Vagina (tissue), 2 donors: ENCODE measurements around the gene KLHL29.
A peak's percentile ranks its signal among the peaks of the same experiment; 100 is the strongest.

Source experiments
- POLR2A ChIP-seq, 2 donors: fragments of 450-650 bp; IDR thresholded peaks; one replicate each; pipeline ENCODE4 v1.6.1; 2017; ENCODE audit warnings: antibody characterized with exemption in 2 of 2, mild to moderate bottlenecking in 2 of 2, moderate library complexity in 2 of 2
- POLR2AphosphoS5 ChIP-seq, 2 donors: sonication (generic); formaldehyde crosslinking; IDR thresholded peaks; one replicate each; pipeline ENCODE4 v1.9.0; 2017; ENCODE audit warnings: antibody characterized with exemption in 2 of 2, mild to moderate bottlenecking in 2 of 2, low read depth in 1 of 2; ENCODE audit not compliant: insufficient read depth in 1 of 2
- TF ChIP-seq, protein P1 (sequence below), 3 experiments: fragments of 450-650 bp in 2 of 3; fragments of 200-600 bp in 1 of 3; sonication (generic) in 1 of 3; IDR thresholded peaks; one replicate each; pipeline ENCODE4 v1.5.1; 2017 to 2019; ENCODE audit warnings: antibody characterized with exemption in 3 of 3, mild to moderate bottlenecking in 2 of 3, moderate library complexity in 2 of 3

- TF ChIP-seq, protein P1, sequence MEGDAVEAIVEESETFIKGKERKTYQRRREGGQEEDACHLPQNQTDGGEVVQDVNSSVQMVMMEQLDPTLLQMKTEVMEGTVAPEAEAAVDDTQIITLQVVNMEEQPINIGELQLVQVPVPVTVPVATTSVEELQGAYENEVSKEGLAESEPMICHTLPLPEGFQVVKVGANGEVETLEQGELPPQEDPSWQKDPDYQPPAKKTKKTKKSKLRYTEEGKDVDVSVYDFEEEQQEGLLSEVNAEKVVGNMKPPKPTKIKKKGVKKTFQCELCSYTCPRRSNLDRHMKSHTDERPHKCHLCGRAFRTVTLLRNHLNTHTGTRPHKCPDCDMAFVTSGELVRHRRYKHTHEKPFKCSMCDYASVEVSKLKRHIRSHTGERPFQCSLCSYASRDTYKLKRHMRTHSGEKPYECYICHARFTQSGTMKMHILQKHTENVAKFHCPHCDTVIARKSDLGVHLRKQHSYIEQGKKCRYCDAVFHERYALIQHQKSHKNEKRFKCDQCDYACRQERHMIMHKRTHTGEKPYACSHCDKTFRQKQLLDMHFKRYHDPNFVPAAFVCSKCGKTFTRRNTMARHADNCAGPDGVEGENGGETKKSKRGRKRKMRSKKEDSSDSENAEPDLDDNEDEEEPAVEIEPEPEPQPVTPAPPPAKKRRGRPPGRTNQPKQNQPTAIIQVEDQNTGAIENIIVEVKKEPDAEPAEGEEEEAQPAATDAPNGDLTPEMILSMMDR (IDR thresholded peaks at IDR 0.05): no peak
- TF ChIP-seq POLR2A (IDR thresholded peaks at IDR 0.05) (no peak), POLR2AphosphoS5 (IDR thresholded peaks at IDR 0.05; ENCODE audit: insufficient read depth in 1 of 2, low read depth in 1 of 2) (peak in 1 of 2 donors; percentile 64)
Observed at GRCh38 chr2:23554054-23554697, 169.2 kb downstream of the KLHL29 start.
